ENCODE measurements around the gene COBL. TPM values are rescaled to one million over a fixed set of nuclear protein-coding genes. Genes with fewer than 3 reads are reported as not detected.

Gene COBL
- polyA plus RNA-seq, 1 donor (not counting 4 experiments of a cell fraction or from before 2014, with no cell fraction given): 4.5 TPM

GRCh38 chr7:51084121-51084520 lies 232.5 kb downstream of the COBL start:
- DNase-seq (ENCODE audit: low read depth, low spot score): no peak
- H3K36me3 ChIP-seq (ENCODE audit: control insufficient read depth in 2 of 2, extremely low read depth in 1 of 2, insufficient read depth in 2 of 2, low read length in 2 of 2): no peaks in the 10 kb centered on the region
- dilution Hi-C loops (cut with MboI; ENCODE audit: extremely low pct_ligation_motif_present, low sequenced_read_pairs): no loop called here
- FAIRE-seq: no peak
- no peaks in the 10 kb centered on the region for H3K9me1 ChIP-seq (ENCODE audit: control insufficient read depth, extremely low read depth, insufficient read depth, low read length)
- H3K9me3 ChIP-seq (ENCODE audit: control insufficient read depth, low read depth, low read length): no peaks in the 10 kb centered on the region
- no peak for TF ChIP-seq EZH2 (IDR thresholded peaks at IDR 0.05; ENCODE audit: low read length)
- no peak for TF ChIP-seq CTCF (optimal IDR thresholded peaks at IDR 0.05 in 1 of 3, IDR thresholded peaks at IDR 0.05 in 1 of 3, conservative IDR thresholded peaks at IDR 0.05 in 1 of 3; ENCODE audit: extremely low read depth in 1 of 3, insufficient read depth in 2 of 3, low read length in 3 of 3)
- no peaks in the 10 kb centered on the region for H3K79me2 ChIP-seq (ENCODE audit: control insufficient read depth, insufficient read depth, low read length)
- no peak overlapping the region for H3K9ac ChIP-seq (ENCODE audit: control insufficient read depth, extremely low read depth, insufficient read depth, low read length)
- H3K4me3 ChIP-seq (ENCODE audit: control insufficient read depth in 2 of 3, extremely low read depth in 1 of 3, insufficient read depth in 2 of 3, low read depth in 1 of 3, low read length in 3 of 3): no peak overlapping the region
- H4K20me1 ChIP-seq (ENCODE audit: control insufficient read depth, extremely low read depth, insufficient read depth, low read length): no peaks in the 10 kb centered on the region
- no peak overlapping the region for H3K27ac ChIP-seq (ENCODE audit: control insufficient read depth, insufficient read depth, low read length)
- H3K4me1 ChIP-seq (ENCODE audit: control insufficient read depth, extremely low read depth, insufficient read depth, low read length): no peaks in the 10 kb centered on the region
- no peak overlapping the region for H2AFZ ChIP-seq (ENCODE audit: control insufficient read depth, low read length)
- no peaks in the 10 kb centered on the region for H3K27me3 ChIP-seq (ENCODE audit: control insufficient read depth, extremely low read depth, insufficient read depth, low read length)
- no peak overlapping the region for H3K4me2 ChIP-seq (ENCODE audit: control insufficient read depth, extremely low read depth, insufficient read depth, low read depth, low read length)

GRCh38 chr7:51082940-51083533 lies 233.6 kb downstream of the COBL start:
- Histone ChIP-seq H3K4me3 (ENCODE audit: control insufficient read depth in 2 of 3, extremely low read depth in 1 of 3, insufficient read depth in 2 of 3, low read depth in 1 of 3, low read length in 3 of 3) (no peak overlapping the region), H3K27me3 (ENCODE audit: control insufficient read depth, extremely low read depth, insufficient read depth, low read length) (no peaks in the 10 kb centered on the region), H3K27ac (ENCODE audit: control insufficient read depth, insufficient read depth, low read length) (no peak overlapping the region), H3K4me2 (ENCODE audit: control insufficient read depth, extremely low read depth, insufficient read depth, low read depth, low read length) (no peak overlapping the region), H3K9me3 (ENCODE audit: control insufficient read depth, low read depth, low read length) (no peaks in the 10 kb centered on the region), H3K9me1 (ENCODE audit: control insufficient read depth, extremely low read depth, insufficient read depth, low read length) (no peaks in the 10 kb centered on the region), H3K9ac (ENCODE audit: control insufficient read depth, extremely low read depth, insufficient read depth, low read length) (no peak overlapping the region), H2AFZ (ENCODE audit: control insufficient read depth, low read length) (no peak overlapping the region), H3K4me1 (ENCODE audit: control insufficient read depth, extremely low read depth, insufficient read depth, low read length) (no peaks in the 10 kb centered on the region), H4K20me1 (ENCODE audit: control insufficient read depth, extremely low read depth, insufficient read depth, low read length) (no peaks in the 10 kb centered on the region), H3K36me3 (ENCODE audit: control insufficient read depth in 2 of 2, extremely low read depth in 1 of 2, insufficient read depth in 2 of 2, low read length in 2 of 2) (no peaks in the 10 kb centered on the region), H3K79me2 (ENCODE audit: control insufficient read depth, insufficient read depth, low read length) (no peaks in the 10 kb centered on the region)
- TF ChIP-seq CTCF (optimal IDR thresholded peaks at IDR 0.05 in 1 of 3, IDR thresholded peaks at IDR 0.05 in 1 of 3, conservative IDR thresholded peaks at IDR 0.05 in 1 of 3; ENCODE audit: extremely low read depth in 1 of 3, insufficient read depth in 2 of 3, low read length in 3 of 3) (no peak), EZH2 (IDR thresholded peaks at IDR 0.05; ENCODE audit: low read length) (no peak)
- dilution Hi-C loops (cut with MboI; ENCODE audit: extremely low pct_ligation_motif_present, low sequenced_read_pairs): no loop called here
- no peak for FAIRE-seq
- no peak for DNase-seq (ENCODE audit: low read depth, low spot score)
